Upper lobe of left lung (tissue), 6 donors: ENCODE data around the gene YARS2. TPM values are rescaled to one million over a fixed set of nuclear protein-coding genes. Genes with fewer than 3 reads are reported as not detected.
A peak's percentile ranks its signal among the peaks of the same experiment; 100 is the strongest.

ENCODE experiments used
- ATAC-seq, 2 donors: fragments of 200-7000 bp; cut with Tn5 transposase; one replicate each; pipeline ENCODE4 v1.9.1; 2022; ENCODE audit warnings: mild to moderate bottlenecking in 2 of 2, moderate library complexity in 2 of 2; ENCODE audit not compliant: low FRiP score in 2 of 2
- DNase-seq, 2 donors: peaks; one replicate each; pipeline ENCODE4 v3.0.0-alpha.2; 2019 to 2020
- H3K27ac ChIP-seq, 4 donors: fragments of 200-600 bp; sonication (generic); one replicate each; pipeline ENCODE4 v1.5.1; 2016 to 2019
- H3K27me3 ChIP-seq, 4 donors: fragments of 200-600 bp; sonication (generic); one replicate each; pipeline ENCODE4 v1.5.1; 2017 to 2019
- H3K36me3 ChIP-seq, 4 donors: fragments of 200-600 bp; sonication (generic); one replicate each; pipeline ENCODE4 v1.5.1; 2016 to 2019
- H3K4me1 ChIP-seq, 4 donors: fragments of 200-600 bp; sonication (generic); one replicate each; pipeline ENCODE4 v1.5.1; 2018 to 2019
- H3K4me3 ChIP-seq, 4 donors: fragments of 200-600 bp; sonication (generic); one replicate each; pipeline ENCODE4 v1.5.1; 2017 to 2019; ENCODE audit warnings: mild to moderate bottlenecking in 2 of 4, moderate library complexity in 1 of 4
- H3K9me3 ChIP-seq, 4 donors: fragments of 200-600 bp; sonication (generic); one replicate each; pipeline ENCODE4 v1.5.1; 2018 to 2019
- EP300 ChIP-seq, 4 donors: sonication (generic); formaldehyde crosslinking; IDR thresholded peaks; one replicate each; pipeline ENCODE4 v1.5.1; 2017; ENCODE audit warnings: antibody characterized with exemption in 4 of 4, control low read depth in 2 of 4
- POLR2A ChIP-seq, 4 donors: fragments of 450-650 bp; IDR thresholded peaks; one replicate each; pipeline ENCODE4 v1.5.1; 2016 to 2017; ENCODE audit warnings: antibody characterized with exemption in 4 of 4, mild to moderate bottlenecking in 2 of 4
- POLR2AphosphoS5 ChIP-seq, 2 donors: sonication (generic); formaldehyde crosslinking; IDR thresholded peaks; one replicate each; pipeline ENCODE4 v1.5.1; 2017; ENCODE audit warnings: antibody characterized with exemption in 2 of 2
- WGBS, 2 donors: methylation state at CpG; one replicate each; pipeline ENCODE4 v1.1.5; 2017 to 2018; 5-methylcytosine and 5-hydroxymethylcytosine counted together
- total RNA-seq, 6 donors: library from RNA; depleted of rRNA in 4 of 6; stranded (reverse); fragments of >200 nt in 4 of 6; gene quantifications; one replicate each; pipeline versions ENCODE4 v1.1.0 to v1.2.1, GENCODE V29; 2016 to 2021
- TF ChIP-seq, protein P1 (sequence below), 6 experiments: fragments of 450-650 bp in 4 of 6; fragments of 200-600 bp in 2 of 6; sonication (generic) in 2 of 6; IDR thresholded peaks; one replicate each; pipeline ENCODE4 v1.5.1; 2016 to 2019; ENCODE audit warnings: antibody characterized with exemption in 6 of 6
- donor health status: DM: no; HTN: no; CAD: no; lungs with moderate emphysema.
- donor health status: DM: no; HTN: yes; CAD: no; lungs with severe emphysema.

Gene YARS2
- total RNA-seq, result 10 to 100 TPM; 11.4 to 19.5 (median 14.9) TPM

DNA sequence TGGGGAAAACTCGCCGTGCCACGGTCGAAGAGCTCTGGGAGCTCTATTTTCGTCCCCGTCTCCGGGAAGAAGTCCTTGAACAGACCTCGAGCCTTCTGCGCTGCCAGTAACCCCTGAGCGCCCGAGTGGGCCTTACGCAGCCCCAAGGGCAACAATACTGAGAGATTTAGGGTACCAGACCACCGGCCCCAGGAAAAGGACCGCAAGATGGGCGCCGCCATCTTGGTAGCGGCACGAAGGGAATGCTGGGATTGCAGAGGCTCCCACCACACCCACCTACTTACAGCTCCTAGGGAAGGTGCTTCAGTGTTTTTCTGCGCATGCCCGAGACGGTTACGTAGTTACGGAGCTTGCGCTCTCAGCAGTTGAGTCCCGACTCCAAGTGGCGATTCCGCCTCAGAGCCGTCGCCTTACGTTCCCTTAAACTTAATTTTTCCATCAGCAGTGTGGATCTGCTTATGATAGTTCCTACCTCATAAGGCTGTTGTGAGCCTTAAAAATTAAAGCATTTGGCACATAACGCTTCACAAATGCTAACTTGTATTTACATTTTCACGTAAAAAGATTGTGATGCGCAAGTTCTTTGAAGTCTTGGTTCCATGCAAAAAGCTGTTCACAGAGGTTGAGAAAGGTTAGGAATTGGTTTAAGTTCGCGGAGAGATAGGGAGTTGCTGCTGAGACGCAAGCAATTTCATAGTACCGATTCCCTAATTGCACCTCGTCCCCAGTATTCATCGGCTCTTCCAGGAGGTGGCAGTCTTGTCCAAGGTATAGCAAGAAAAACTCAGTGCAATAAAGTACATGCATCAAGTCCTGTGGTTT is at the start of gene YARS2:
YARS2 (minus strand) TSS at position 244 of the 822 bp plus-strand sequence; CDS start at position 221, 23 bp downstream.
- no peaks in the 10 kb centered on the region for H3K9me3 ChIP-seq
- ATAC-seq (peak; percentile 98 to 99), DNase-seq (peak in 1 of 2 donors; percentile 97)
- 0% methylated on average over 33 to 39 of the region's 39 CpGs for WGBS, 2 donors
- H3K27ac ChIP-seq, result peak within 1 kb of the TSS; percentile 74 to 92 (median 86)
- TF ChIP-seq POLR2AphosphoS5 (IDR thresholded peaks at IDR 0.05) (peak in 1 of 2 donors; percentile 83), EP300 (IDR thresholded peaks at IDR 0.05) (no peak), POLR2A (IDR thresholded peaks at IDR 0.05) (peak in 3 of 4 donors; percentile 65 to 73 (median 69))
- TF ChIP-seq, protein P1, sequence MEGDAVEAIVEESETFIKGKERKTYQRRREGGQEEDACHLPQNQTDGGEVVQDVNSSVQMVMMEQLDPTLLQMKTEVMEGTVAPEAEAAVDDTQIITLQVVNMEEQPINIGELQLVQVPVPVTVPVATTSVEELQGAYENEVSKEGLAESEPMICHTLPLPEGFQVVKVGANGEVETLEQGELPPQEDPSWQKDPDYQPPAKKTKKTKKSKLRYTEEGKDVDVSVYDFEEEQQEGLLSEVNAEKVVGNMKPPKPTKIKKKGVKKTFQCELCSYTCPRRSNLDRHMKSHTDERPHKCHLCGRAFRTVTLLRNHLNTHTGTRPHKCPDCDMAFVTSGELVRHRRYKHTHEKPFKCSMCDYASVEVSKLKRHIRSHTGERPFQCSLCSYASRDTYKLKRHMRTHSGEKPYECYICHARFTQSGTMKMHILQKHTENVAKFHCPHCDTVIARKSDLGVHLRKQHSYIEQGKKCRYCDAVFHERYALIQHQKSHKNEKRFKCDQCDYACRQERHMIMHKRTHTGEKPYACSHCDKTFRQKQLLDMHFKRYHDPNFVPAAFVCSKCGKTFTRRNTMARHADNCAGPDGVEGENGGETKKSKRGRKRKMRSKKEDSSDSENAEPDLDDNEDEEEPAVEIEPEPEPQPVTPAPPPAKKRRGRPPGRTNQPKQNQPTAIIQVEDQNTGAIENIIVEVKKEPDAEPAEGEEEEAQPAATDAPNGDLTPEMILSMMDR (IDR thresholded peaks at IDR 0.05), result peak; percentile 58 to 88 (median 80)
- no peaks in the 10 kb centered on the region for H3K27me3 ChIP-seq
- H3K36me3 ChIP-seq, result peaks cover 0 to 31% (median 17%) of the 10 kb centered on the region in 4 donors
- peak within 1 kb of the TSS; percentile 78 to 89 (median 86) for H3K4me3 ChIP-seq
- peaks cover 9 to 20% (median 13%) of the 10 kb centered on the region in 4 donors for H3K4me1 ChIP-seq

DNA sequence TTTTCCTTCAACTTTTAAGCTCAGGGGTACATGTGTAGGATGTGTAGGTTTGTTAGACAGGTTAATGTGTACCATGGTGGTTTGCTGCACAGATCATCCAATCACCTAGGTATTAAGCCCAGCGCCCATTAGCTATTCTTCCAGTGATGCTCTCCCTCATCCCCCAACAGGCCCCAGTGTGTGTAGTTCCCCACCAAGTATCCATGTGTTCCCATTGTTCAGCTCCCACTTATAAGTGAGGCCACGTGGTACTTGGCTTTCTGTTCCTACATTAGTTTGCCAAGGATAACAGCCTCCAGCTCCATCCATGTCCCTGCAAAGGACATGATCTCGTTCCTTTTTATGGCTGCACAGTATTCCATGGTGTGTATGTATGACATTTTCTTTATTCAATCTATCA is 48.6 kb upstream of the YARS2 start:
- H3K27me3 ChIP-seq, result no peaks in the 10 kb centered on the region
- no peak for DNase-seq
- no peak for ATAC-seq
- TF ChIP-seq POLR2A (IDR thresholded peaks at IDR 0.05), result no peak
- no peak for TF ChIP-seq POLR2AphosphoS5 (IDR thresholded peaks at IDR 0.05)
- TF ChIP-seq, protein P1 (IDR thresholded peaks at IDR 0.05), result no peak
- TF ChIP-seq EP300 (IDR thresholded peaks at IDR 0.05), result no peak
- H3K36me3 ChIP-seq, result no peaks in the 10 kb centered on the region
- no peaks in the 10 kb centered on the region for H3K4me1 ChIP-seq
- no peaks in the 10 kb centered on the region for H3K9me3 ChIP-seq
- 61 to 86% methylated on average over 3 of the region's 3 CpGs for WGBS, 2 donors
- H3K4me3 ChIP-seq, result no peak overlapping the region
- H3K27ac ChIP-seq, result no peak overlapping the region

DNA sequence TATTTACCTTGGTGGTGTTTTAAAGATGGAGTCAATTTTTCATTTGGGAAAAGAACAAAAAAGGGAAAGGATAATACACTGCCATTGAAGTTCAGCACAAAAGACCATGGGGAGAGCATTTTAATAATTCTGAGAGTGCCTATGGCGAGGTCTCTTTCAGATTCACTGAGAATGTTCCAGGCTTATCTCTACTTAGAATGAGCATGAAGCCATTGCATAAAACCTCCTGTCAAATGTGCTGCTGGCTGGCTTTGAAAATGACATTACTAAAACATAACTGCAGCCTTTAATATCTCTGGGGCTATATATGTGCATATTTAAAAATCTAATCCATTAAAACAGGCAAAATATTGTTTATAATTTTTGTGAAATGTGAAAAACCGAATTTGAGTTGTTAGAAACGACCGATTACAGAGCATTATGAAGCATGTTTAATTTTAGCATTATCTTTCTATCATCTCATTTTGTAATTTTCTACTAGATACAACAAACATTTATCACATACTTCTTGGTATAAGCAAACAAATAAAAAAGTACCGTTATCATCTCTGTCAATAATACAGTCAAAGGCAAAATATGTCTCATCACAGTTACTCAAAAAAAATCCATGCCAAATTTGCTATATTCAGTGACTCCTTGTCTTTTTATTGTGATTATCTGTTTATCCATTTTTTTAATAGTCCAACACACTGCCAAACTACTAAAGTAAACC is 45.7 kb upstream of the YARS2 start:
- no peaks in the 10 kb centered on the region for H3K27me3 ChIP-seq
- TF ChIP-seq EP300 (IDR thresholded peaks at IDR 0.05) (no peak), POLR2A (IDR thresholded peaks at IDR 0.05) (no peak), POLR2AphosphoS5 (IDR thresholded peaks at IDR 0.05) (no peak)
- TF ChIP-seq, protein P1 (IDR thresholded peaks at IDR 0.05), result no peak
- no peak overlapping the region for H3K4me3 ChIP-seq
- 69 to 77% methylated on average over 5 of the region's 5 CpGs for WGBS, 2 donors
- no peaks in the 10 kb centered on the region for H3K9me3 ChIP-seq
- H3K36me3 ChIP-seq, result no peaks in the 10 kb centered on the region
- H3K27ac ChIP-seq, result no peak overlapping the region
- no peak for DNase-seq
- no peaks in the 10 kb centered on the region for H3K4me1 ChIP-seq
- no peak for ATAC-seq

DNA sequence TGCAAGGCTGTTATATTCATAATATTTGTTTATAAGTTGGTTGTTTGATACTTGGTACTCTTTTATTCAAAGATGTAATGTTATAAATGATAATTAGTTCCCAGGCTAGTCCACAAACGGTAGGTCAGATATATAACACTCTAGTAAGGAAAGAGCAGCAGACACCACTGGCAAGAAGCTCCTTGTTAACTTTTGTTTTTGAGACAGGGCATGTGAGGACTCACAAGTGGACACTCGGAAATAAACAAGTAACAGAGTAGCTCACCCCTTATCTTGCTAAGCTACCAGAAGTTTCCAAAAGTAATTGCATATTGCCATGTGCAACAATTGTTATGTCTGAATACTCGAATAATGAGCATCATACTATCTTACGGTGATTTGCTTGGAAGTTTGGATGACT is 38.6 kb upstream of the YARS2 start:
- Histone ChIP-seq H3K27me3 (no peaks in the 10 kb centered on the region), H3K27ac (no peak overlapping the region), H3K36me3 (no peaks in the 10 kb centered on the region), H3K9me3 (no peaks in the 10 kb centered on the region), H3K4me1 (no peaks in the 10 kb centered on the region), H3K4me3 (no peak overlapping the region)
- DNase-seq, result no peak
- ATAC-seq, result no peak
- WGBS, 2 donors, result 64 to 79% methylated on average over 4 of the region's 4 CpGs
- TF ChIP-seq POLR2AphosphoS5 (IDR thresholded peaks at IDR 0.05) (no peak), EP300 (IDR thresholded peaks at IDR 0.05) (no peak), POLR2A (IDR thresholded peaks at IDR 0.05) (no peak)
- TF ChIP-seq, protein P1 (IDR thresholded peaks at IDR 0.05), result no peak
